Measurements from ENCODE around the gene AKAP6. TPM values are rescaled to one million over a fixed set of nuclear protein-coding genes. Genes with fewer than 3 reads are reported as not detected.
A peak's percentile ranks its signal among the peaks of the same experiment; 100 is the strongest.

AKAP6 gene
- total RNA-seq, 1 experiment from 2014 or later: 2.3 TPM

DNA sequence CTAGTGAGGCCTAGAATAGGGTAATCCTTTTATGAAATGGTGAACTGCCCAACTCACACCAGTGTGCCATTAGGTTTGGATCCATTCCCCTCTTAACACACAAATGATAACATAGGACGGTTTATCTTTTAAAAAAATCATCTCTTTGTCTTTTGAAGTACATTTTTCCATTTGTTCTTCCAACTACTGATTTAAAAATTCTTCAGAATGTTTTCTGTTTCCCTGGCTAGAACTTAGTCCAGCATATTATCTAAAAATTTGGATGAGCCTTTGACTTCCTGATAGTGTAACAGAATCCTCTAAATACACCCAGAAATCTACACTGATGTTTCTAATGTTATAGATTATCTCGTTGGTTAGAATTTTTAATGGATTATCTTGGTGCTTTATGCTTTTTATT, 359.8 kb downstream of the AKAP6 start:
- no peaks in the 10 kb centered on the region for H3K36me3 Mint-ChIP-seq (ENCODE audit: insufficient read depth, unreplicated experiment)
- no TSS peak for BruUV-seq (replicated peaks)
- POLR2A ChIA-PET: no interaction called here
- no peaks in the 10 kb centered on the region for H3K4me1 Mint-ChIP-seq (ENCODE audit: insufficient read depth, unreplicated experiment)
- TF ChIP-seq, protein P1, sequence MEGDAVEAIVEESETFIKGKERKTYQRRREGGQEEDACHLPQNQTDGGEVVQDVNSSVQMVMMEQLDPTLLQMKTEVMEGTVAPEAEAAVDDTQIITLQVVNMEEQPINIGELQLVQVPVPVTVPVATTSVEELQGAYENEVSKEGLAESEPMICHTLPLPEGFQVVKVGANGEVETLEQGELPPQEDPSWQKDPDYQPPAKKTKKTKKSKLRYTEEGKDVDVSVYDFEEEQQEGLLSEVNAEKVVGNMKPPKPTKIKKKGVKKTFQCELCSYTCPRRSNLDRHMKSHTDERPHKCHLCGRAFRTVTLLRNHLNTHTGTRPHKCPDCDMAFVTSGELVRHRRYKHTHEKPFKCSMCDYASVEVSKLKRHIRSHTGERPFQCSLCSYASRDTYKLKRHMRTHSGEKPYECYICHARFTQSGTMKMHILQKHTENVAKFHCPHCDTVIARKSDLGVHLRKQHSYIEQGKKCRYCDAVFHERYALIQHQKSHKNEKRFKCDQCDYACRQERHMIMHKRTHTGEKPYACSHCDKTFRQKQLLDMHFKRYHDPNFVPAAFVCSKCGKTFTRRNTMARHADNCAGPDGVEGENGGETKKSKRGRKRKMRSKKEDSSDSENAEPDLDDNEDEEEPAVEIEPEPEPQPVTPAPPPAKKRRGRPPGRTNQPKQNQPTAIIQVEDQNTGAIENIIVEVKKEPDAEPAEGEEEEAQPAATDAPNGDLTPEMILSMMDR (IDR thresholded peaks at IDR 0.05; ENCODE audit: unreplicated experiment): no peak
- H3K27ac Mint-ChIP-seq (ENCODE audit: low read depth, unreplicated experiment): no peak overlapping the region
- no peak overlapping the region for H3K4me3 Mint-ChIP-seq (ENCODE audit: unreplicated experiment)
- H3K27me3 Mint-ChIP-seq (ENCODE audit: insufficient read depth, unreplicated experiment): no peaks in the 10 kb centered on the region
- no peaks in the 10 kb centered on the region for H3K9me3 Mint-ChIP-seq (ENCODE audit: unreplicated experiment)
- no peak for DNase-seq (ENCODE audit: unreplicated experiment)
- intact Hi-C loops (cut with micrococcal nuclease): no loop called here
- CTCF ChIA-PET: no interaction called here

DNA sequence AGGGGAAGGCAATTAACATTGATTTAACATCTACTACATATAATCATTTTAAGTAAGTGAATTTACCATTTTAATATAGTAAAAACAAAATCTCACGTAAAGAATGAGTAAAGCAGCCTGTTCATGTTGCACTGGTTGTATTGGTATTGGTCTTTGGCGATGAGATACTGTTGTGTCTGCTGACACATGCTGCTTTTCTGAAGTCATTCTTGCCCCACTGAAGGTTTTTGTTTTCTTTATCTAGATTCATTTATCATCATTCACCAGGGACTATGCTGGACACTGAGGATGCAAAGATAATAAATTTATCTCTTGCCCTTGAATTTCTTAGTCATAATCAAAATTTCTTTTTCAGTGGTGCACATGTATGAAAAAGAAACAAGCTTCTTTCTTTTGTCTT, 363.3 kb downstream of the AKAP6 start:
- no peak for DNase-seq (ENCODE audit: unreplicated experiment)
- ChIA-PET POLR2A (no interaction called here), CTCF (no interaction called here)
- no TSS peak for BruUV-seq (replicated peaks)
- H3K9me3 Mint-ChIP-seq (ENCODE audit: unreplicated experiment): no peaks in the 10 kb centered on the region
- H3K27ac Mint-ChIP-seq (ENCODE audit: low read depth, unreplicated experiment): no peak overlapping the region
- TF ChIP-seq, protein P1 (IDR thresholded peaks at IDR 0.05; ENCODE audit: unreplicated experiment): no peak
- no peak overlapping the region for H3K4me3 Mint-ChIP-seq (ENCODE audit: unreplicated experiment)
- no peaks in the 10 kb centered on the region for H3K4me1 Mint-ChIP-seq (ENCODE audit: insufficient read depth, unreplicated experiment)
- intact Hi-C loops (cut with micrococcal nuclease): no loop called here
- H3K27me3 Mint-ChIP-seq (ENCODE audit: insufficient read depth, unreplicated experiment): no peaks in the 10 kb centered on the region
- H3K36me3 Mint-ChIP-seq (ENCODE audit: insufficient read depth, unreplicated experiment): no peaks in the 10 kb centered on the region

DNA sequence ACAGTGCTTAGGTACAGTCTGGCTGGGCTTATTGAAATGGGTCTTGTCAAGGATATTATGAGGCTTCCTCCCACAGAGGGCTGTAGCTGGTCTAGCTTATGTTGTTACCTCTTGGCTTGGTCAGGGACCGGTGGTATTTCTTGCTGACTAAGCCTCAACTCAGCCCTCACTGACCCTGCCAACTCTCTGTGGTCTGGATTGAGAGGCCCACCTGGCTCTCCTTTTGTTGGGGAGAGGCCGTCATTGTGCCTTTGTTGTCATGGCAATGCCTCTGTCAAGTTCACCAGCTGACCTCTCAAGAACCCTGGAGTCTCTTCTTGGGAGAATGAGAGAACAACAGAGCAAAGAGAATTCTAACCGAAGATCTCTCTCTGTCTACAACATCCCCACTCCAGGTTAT, 364.0 kb downstream of the AKAP6 start:
- H3K4me3 Mint-ChIP-seq (ENCODE audit: unreplicated experiment): no peak overlapping the region
- H3K27ac Mint-ChIP-seq (ENCODE audit: low read depth, unreplicated experiment): no peak overlapping the region
- ChIA-PET POLR2A (no interaction called here), CTCF (interaction anchor here (1.2 kb wide), 1 partner anchor 550 kb away, joined by 4 read pairs; no protein-coding TSS in a partner anchor)
- no peaks in the 10 kb centered on the region for H3K36me3 Mint-ChIP-seq (ENCODE audit: insufficient read depth, unreplicated experiment)
- intact Hi-C loops (cut with micrococcal nuclease): no loop called here
- H3K4me1 Mint-ChIP-seq (ENCODE audit: insufficient read depth, unreplicated experiment): peaks cover 6% of the 10 kb centered on the region
- H3K9me3 Mint-ChIP-seq (ENCODE audit: unreplicated experiment): no peaks in the 10 kb centered on the region
- H3K27me3 Mint-ChIP-seq (ENCODE audit: insufficient read depth, unreplicated experiment): no peaks in the 10 kb centered on the region
- BruUV-seq (replicated peaks): no TSS peak
- TF ChIP-seq, protein P1 (IDR thresholded peaks at IDR 0.05; ENCODE audit: unreplicated experiment): no peak
- peak; percentile 64 for DNase-seq (ENCODE audit: unreplicated experiment)

DNA sequence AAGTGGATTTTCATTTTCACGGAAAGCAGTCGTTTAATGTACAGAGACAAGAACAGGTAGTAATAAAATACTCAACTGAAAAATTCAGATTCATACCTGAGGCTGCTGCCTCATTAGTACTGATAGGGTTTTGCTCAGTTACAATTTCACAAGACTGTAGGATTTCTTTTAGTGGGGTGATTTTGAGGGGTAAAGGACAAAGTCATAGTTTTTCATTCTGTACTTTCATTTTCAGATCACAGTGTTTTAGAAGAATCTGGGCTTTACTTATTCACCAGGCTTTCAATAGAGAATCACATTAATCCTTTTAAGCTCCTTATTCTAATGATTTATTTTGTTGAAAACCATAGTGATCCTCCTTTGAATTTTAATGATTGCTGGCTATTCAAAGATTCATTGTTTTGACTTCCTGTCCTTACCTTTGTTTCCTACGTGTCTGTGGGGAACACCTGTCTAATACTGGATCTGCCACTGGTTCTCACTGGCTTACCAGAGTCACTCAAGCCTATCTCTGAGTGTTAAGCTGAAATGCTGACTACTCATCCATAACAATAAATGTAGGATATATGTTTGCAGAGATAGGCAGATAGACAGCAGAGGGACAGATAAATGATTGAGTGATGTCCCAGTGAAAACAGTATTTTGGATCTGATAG, 365.8 kb downstream of the AKAP6 start:
- TF ChIP-seq, protein P1 (IDR thresholded peaks at IDR 0.05; ENCODE audit: unreplicated experiment): no peak
- no peaks in the 10 kb centered on the region for H3K36me3 Mint-ChIP-seq (ENCODE audit: insufficient read depth, unreplicated experiment)
- POLR2A ChIA-PET: no interaction called here
- no peaks in the 10 kb centered on the region for H3K27me3 Mint-ChIP-seq (ENCODE audit: insufficient read depth, unreplicated experiment)
- H3K27ac Mint-ChIP-seq (ENCODE audit: low read depth, unreplicated experiment): no peak overlapping the region
- no peak for DNase-seq (ENCODE audit: unreplicated experiment)
- intact Hi-C loops (cut with micrococcal nuclease): no loop called here
- H3K9me3 Mint-ChIP-seq (ENCODE audit: unreplicated experiment): no peaks in the 10 kb centered on the region
- H3K4me1 Mint-ChIP-seq (ENCODE audit: insufficient read depth, unreplicated experiment): peaks cover 17% of the 10 kb centered on the region
- no TSS peak for BruUV-seq (replicated peaks)
- CTCF ChIA-PET: interaction anchor here (1.0 kb wide), 1 partner anchor 17 kb away, joined by 3 read pairs; no protein-coding TSS in a partner anchor
- no peak overlapping the region for H3K4me3 Mint-ChIP-seq (ENCODE audit: unreplicated experiment)
